AG09319 (cell line): ENCODE measurements around the gene OR52D1.

ENCODE experiments used
- DNase-seq: peaks from one replicate; pipeline ENCODE4 v3.0.0-alpha.2; 2010; ENCODE audit warnings: low read depth; ENCODE audit errors: extremely low read depth
- TF ChIP-seq, protein P1 (sequence below): IDR thresholded peaks from 2 replicates; pipeline ENCODE4 v1.5.1; 2011; ENCODE audit warnings: low read depth, mild to moderate bottlenecking, inconsistent platforms, low read length, moderate library complexity

Gene OR52D1

DNA sequence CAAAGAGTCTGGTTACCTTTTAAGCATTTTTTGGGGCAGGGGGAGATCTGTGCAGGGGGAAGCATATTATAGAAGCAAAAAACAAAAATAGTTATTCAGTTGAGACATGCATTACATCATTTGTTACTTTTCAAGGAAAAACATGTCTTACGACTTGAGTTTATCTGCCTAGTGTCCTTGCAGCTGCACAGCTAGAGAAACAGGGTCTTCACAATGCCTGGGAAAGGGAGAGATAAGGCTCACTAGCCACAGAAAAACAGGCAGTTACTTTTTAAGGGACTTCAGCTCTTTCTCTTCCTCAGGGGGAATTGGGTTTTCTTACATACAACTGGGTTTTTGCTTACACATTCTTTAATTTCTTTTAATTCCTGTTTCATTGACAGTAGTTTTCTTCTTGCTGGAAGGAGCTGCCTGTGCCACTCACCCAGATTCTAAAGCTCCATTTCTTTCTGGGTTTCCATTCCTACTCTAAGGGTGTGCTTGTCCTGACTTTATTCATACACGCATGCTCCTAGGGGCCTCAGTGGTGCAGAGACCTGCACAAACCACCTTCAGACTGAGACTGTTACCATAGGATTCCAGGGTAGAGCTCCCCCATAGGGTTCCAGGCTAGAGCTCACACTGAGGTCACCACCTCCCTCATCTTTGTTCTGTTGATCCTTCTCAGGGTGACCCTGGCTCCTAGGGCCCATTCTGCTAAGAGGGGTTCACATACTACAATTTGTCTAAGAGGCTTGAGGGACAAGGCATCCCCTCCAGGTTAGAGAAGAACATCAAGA lies 42.8 kb downstream of the OR52D1 start:
- no peak for DNase-seq
- TF ChIP-seq, protein P1, sequence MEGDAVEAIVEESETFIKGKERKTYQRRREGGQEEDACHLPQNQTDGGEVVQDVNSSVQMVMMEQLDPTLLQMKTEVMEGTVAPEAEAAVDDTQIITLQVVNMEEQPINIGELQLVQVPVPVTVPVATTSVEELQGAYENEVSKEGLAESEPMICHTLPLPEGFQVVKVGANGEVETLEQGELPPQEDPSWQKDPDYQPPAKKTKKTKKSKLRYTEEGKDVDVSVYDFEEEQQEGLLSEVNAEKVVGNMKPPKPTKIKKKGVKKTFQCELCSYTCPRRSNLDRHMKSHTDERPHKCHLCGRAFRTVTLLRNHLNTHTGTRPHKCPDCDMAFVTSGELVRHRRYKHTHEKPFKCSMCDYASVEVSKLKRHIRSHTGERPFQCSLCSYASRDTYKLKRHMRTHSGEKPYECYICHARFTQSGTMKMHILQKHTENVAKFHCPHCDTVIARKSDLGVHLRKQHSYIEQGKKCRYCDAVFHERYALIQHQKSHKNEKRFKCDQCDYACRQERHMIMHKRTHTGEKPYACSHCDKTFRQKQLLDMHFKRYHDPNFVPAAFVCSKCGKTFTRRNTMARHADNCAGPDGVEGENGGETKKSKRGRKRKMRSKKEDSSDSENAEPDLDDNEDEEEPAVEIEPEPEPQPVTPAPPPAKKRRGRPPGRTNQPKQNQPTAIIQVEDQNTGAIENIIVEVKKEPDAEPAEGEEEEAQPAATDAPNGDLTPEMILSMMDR: no peak

- DNase-seq: no peak
- TF ChIP-seq, protein P1: no peak
Measured at GRCh38 chr11:5534046-5534445, 45.6 kb downstream of the OR52D1 start.

DNA sequence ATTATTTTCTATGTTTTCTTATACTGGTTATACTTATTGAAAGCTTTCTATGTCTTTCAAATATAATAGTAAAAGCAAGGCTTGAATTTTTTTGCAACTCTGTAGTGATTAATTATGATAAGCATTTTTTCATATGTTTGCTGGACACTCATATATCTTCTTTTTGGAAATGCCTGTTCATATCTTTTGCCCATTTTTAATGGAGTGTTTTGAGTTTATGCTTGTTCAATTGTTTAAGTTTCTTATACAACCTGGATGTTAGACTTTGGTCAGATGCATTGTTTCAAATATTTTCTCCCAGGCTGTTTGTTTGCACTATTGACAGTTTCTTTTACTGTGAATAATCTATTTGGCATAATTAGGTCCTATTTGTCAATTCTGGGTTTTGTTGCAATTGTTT lies 48.0 kb downstream of the OR52D1 start:
- no peak for DNase-seq
- TF ChIP-seq, protein P1: no peak
